NCI-H2081 treated with DMSO at 0.1 percent for 48 hours (cell line): ENCODE results near the gene MAPK13.
"Not testable (repeated sequence)": the region's sequence is repeated elsewhere in the genome, so short reads cannot be mapped to it uniquely, and the experiment has no call there.

Source experiments
- DNase-seq: peaks from one replicate; lab custom pipeline; 2025; lab: John Stamatoyannopoulos, UW

The MAPK13 gene

GRCh38 chr6:36115412-36115811 lies 14.9 kb upstream of the MAPK13 start:
- no peak for DNase-seq

DNA sequence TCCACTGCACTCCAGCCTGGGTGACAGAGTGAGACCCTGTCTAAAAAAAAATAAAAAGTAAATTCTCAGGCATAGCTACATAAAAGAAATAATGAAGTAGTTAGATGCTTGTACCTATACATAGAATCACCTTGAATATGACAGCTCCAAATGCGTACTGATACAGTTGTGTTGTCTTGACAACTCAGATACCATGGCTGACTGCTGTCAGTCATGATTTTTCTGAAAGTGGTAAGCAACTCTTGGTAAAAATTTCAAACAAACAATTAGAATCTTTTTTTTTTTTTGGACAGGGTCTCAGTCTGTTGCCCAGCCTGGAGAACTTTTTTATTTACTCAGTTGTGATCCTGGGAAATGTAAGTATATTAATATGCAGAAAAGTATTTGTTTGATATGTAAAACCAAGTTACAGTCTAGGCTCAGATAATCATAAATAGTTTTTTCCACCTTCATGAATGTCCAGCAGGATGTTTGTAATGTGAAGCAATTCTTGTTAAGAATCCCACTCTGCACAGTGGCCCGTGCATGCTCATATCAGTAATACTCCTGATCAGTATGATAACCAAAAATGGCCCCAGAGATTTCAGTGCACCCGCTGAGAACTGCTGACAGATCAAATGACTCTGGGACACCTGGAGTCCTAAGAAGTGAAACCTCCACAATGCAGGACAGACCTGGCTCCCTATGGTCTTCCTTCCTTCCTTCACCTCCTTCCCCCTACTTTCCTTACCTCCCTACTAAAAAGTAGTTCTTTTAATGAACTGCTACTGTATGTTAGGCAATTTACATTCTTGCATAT lies 14.0 kb upstream of the MAPK13 start:
- no peak for DNase-seq

DNA sequence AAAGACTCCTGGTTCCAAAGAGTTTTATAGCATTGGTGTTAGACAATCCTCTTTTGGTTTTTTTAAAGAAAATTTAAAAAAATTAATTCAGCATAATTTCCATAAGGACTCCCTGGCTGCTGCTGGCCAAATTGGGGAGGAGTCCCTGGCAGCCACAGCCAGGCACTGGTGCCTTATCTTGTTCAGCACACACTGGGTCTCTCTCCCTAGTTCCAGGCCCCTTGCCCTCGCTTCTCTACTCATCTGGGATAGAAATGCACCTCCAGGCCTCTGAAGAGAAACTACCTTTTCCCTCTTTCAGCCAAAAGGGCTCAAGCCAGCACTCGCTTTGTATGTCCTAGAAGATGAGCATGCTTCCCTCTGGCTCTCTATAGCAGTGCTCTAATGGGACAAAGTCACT lies 13.4 kb upstream of the MAPK13 start:
- DNase-seq, result no peak

DNA sequence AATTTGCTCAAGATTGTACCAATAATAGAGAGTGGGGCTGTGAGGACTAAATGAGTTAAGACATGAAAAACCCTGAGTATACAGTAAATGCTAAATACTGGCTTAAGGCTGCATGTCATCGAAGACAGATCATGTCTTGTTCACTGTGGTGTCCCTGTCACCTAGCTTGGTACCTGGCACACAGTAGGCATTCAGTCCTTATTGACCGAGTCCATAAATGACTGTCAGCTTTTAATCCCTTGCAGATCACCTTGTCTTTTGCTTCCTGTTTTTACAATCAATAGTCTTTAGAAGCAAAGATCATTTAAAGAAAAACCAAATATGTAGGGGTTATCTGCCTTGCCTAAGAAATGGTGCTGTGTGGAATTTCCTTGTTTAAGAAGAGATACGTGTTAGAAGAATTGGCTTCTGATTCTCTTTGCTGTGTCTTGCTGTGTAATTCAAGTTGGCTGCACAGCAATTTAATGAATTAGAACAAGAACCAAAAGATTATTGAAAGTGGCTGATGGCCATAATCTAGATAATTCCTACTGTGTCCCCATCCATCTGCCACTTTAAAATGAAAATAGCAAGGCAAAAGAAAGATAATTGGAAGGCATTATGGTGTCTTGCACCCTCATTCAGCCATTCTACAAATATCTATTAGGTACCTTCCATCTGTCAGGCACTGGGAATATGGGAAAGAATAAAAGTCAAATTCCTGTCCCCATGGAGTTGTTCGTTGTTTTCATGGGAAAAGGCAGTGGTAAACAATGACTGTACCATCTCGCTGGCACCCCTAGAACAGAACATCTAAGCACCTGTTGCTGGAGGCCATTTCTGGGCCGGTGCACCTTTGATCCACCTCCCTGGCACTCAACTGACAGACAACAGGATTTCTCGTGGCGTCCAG lies 12.4 kb upstream of the MAPK13 start:
- no peak for DNase-seq

DNA sequence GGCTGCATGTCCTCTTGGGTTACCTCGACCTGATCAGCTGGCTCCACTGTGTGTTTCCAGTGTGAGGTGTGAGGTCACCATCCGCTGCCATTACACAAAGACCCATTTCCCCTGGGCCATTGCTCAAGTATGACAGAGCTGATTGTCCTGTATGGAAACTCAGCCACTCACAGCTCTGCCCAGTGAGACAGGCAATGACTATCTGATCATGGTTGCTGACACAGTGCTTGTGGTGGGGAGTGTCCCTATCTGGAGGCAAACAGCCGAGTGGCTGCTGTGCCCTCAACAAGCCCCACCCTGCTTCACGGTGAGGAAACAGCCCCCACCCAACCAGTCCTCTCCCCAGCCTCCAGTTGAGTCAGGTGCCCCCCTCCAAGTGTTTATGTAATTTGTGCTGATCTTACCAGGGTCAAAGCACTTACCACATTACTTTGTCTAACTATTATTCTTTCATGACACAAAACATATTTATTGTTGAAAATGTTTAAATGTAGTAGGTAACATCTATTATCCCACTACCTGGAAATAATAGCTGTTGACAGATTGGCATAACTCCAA lies 11.7 kb upstream of the MAPK13 start:
- DNase-seq, result no peak

DNA sequence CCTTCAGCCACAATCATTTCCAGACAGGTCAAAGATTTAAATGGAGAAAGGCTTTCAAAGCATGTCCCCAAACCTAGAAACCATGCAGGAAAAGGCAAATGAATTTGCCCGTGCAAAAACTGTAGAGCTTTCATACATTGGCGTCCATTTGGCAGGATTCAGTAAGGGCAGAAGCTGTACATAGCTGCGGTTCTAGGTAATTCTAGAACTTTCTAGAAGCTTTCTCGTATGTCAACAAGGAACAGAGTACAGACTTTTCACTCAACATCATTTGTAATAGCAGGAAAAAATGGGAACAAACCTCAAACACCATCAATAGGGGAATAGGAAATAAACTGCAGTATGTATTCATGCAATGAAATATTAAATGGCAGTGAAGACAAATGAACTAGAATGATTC lies 11.1 kb upstream of the MAPK13 start:
- no peak for DNase-seq

- DNase-seq, result no peak
Measured at GRCh38 chr6:36120018-36120417, 10.3 kb upstream of the MAPK13 start.

DNA sequence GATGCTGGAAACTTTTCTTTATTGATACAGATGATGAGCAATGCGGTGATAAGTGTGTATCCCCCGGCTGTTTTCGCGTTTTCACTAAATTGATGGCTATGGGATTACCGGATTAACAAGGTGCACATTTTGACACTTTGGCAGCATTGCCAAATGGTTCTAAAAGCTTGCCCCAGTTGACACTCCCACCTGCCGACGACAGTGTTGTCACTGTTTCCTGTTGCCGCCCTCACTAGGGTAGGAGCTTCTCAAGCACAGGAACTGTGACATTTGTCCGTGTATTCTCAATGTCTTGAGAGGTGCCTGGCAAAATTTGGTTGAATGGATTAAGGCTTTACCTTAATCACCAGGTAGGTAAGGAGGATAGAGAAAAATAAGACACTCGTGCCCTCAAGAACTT lies 9.8 kb upstream of the MAPK13 start:
- no peak for DNase-seq

DNA sequence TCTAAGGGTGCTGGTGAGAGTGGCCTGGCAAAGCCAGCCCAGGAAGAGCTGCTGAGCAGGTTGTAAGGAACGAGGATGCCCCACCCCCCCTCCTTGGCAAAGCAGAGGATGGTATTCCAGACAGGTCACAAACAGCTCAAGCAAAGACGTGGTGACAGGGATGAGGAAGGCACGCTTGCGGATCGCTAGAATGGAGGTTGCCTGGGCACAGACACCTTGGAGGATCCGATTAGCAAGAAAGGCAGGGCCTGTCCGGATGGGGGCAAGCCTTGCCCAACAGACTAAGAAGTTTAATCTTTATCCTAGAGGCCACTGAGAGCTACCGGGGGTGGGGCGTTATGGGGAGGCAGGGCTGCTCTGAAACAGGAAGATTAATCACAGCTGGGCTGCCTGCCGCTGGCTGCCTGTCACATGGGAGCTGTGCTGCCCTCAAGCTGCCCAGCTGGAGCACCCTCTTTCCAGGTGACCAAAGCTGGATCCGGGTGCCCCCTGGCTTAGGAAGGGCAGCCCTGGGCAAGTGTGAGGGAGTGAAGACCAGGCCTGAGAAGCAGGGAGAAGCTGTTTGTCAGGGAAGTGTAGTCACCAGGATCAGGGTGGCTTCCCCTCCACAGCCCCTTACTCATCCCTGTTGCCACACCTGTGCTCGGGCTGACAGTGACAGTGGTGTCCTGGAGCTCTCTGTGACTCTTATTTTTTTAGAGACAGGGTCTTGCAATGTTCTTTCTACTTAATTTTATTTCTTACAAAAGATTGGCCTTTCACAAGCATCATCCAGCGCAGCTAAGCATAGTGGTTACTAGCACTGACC lies 9.1 kb upstream of the MAPK13 start:
- DNase-seq, result no peak

- no peak for DNase-seq
Measured at GRCh38 chr6:36121787-36122494, 8.4 kb upstream of the MAPK13 start.

- DNase-seq, result no peak
Measured at GRCh38 chr6:36122495-36123269, 7.6 kb upstream of the MAPK13 start.

- no peak for DNase-seq
Measured at GRCh38 chr6:36123270-36124139, 6.8 kb upstream of the MAPK13 start.

DNA sequence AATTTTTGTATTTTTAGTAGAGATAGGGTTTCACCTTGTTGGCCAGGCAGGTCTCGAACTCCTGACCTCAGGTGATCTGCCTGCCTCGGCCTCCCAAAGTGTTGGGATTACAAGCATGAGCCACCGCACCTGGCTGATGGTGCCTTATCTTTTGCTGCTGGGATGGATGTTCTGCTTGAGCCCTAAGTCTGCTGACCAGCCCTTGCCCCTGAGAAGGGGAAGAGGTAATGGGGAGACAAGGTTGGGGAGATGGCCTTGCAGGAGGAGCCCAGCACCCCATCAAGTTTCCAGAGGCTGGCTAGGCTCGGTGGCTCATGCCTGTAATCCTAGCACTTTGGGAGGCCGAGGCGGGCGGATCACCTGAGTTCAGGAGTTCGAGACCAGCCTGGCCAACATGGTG lies 6.0 kb upstream of the MAPK13 start:
- DNase-seq, result not testable (repeated sequence)

DNA sequence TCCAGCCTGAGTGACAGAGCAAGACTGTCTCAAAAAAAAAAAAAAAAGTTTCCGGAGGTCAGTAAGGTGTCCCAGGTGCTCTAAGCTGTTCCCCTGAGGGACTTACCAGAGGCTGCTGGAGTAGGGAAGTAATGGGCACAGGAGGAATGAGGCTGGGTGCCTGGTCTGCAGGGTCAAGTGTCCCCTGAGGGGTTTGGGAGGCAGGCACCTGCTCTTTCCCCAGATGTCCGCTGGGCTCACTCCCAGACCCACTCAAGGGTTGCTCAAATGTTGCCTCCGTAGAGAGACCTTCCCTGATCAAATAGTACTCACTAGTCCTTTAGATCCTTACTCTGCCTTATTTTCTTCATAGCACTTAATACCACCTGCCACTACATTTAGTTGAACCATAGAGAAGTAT lies 5.4 kb upstream of the MAPK13 start:
- DNase-seq, result no peak

DNA sequence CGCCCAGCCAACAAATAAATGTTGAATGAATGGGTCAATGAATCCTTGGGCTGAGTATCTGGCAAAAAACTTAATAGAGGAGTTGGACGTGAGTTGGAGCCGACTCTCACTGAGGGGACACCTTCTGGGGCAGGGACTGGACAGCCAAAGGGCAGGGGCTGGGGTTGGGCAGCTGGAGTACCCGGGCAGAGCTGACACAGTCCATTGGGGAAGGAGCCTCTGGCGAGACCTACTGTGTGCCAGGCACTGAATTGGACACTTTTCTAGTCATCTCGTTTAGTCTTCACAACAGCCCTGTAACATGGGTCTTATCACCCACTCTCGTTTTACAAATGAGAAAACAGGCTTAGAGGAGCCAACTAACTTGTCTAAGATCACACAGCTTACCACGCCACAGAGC lies 4.7 kb upstream of the MAPK13 start:
- no peak for DNase-seq

GRCh38 chr6:36126121-36126520 lies 4.2 kb upstream of the MAPK13 start:
- no peak for DNase-seq

GRCh38 chr6:36126553-36127458 lies 3.5 kb upstream of the MAPK13 start:
- no peak for DNase-seq

GRCh38 chr6:36127462-36128016 lies 2.8 kb upstream of the MAPK13 start:
- DNase-seq, result no peak
